Smooth muscle cell of bladder (primary cell): ENCODE results near the gene LLGL1. TPM values are rescaled to one million over a fixed set of nuclear protein-coding genes. Genes with fewer than 3 reads are reported as not detected.

Experiments
- total RNA-seq: library from RNA; depleted of rRNA; stranded (reverse); fragments of >200 nt; gene quantifications from 2 replicates; pipeline ENCODE4 v1.2.3, GENCODE V29; 2014

The LLGL1 gene
- 27.4 and 33.5 TPM in 2 replicates for total RNA-seq

GRCh38 chr17:18225121-18225641 is at the start of gene LLGL1:
Gene LLGL1, plus strand, starts transcription at chr17:18225635. Its CDS starts 48 bp downstream, at chr17:18225683.

DNA sequence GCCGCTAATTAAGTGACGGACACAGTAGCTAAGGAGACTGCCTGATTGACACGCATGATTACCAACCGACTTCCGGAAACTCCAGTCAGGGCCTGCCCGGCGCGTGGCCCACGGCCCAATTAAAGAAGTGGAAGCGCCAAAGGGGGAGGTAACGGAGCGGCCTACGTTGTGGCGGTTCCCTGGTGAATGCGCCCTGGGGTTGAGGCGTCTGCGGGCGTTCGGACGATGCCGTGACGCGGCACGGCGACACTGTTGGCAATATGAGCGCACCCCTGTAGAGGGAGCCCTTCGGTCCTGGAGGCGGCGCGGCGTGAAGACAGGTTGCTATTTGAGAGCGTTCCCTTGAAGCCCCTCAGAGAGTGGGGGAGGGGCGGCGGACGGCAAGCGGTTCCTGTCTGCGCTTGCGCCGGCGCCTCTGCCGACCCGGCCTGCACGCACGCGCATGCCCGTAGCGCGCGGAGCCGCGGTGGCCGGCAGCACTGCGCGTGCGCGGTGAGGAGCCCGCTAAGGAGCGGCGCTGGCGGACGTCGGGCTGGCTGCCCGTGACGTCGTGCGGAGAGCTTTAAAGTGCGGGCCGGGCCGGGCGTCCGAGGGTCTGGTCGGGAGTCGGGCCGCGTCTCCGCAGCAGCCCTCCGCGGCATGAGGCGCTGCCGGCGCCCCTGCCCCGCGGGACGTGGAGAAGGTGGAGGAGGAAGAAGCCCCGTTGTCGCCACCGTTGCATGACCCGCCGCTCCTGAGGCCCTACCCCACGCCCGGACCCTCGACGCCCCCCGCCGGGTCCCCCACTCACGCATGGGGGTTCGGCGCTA is 41.9 kb upstream of the LLGL1 start, which contains the start of gene ALKBH5:
Gene ALKBH5 (plus strand): TSS at position 495 of the 809 bp plus-strand sequence. CDS start 416 bp downstream, outside the sequence.

GRCh38 chr17:18258356-18259038 is 33.1 kb downstream of the LLGL1 start, which contains the start of gene FLII:
Gene FLII, minus strand, starts transcription at chr17:18258738. Its CDS starts 48 bp downstream, at chr17:18258690.

GRCh38 chr17:18260332-18261145 is 35.1 kb downstream of the LLGL1 start, which contains the start of gene MIEF2:
Gene MIEF2, plus strand, starts transcription at chr17:18260662. Its CDS starts 2,059 bp downstream, at chr17:18262721.

Other genes starting within 250 kb of the LLGL1 start
- 15.5 and 19.3 TPM in 2 replicates for gene ATPAF2, start 186.5 kb upstream of the LLGL1 start, total RNA-seq
- 5.3 and 8.3 TPM in 2 replicates for gene GID4, start 186.2 kb upstream of the LLGL1 start, total RNA-seq
- gene DRG2, start 137.7 kb upstream of the LLGL1 start, total RNA-seq = 30.0 and 31.2 TPM in 2 replicates
- gene MYO15A, start 116.9 kb upstream of the LLGL1 start, total RNA-seq = 0.55 and 0.85 TPM in 2 replicates
- 95.1 and 153 TPM in 2 replicates for gene ALKBH5, start 41.8 kb upstream of the LLGL1 start, total RNA-seq
- 316 and 351 TPM in 2 replicates for gene FLII, start 33.1 kb downstream of the LLGL1 start, total RNA-seq
- gene MIEF2, start 35.0 kb downstream of the LLGL1 start, total RNA-seq = 9.1 and 10.6 TPM in 2 replicates
- 10.4 and 12.9 TPM in 2 replicates for gene TOP3A, start 89.4 kb downstream of the LLGL1 start, total RNA-seq
- gene SMCR8, start 89.7 kb downstream of the LLGL1 start, total RNA-seq = 11.0 and 18.2 TPM in 2 replicates
- 4.0 and 6.6 TPM in 2 replicates for gene SHMT1, start 137.9 kb downstream of the LLGL1 start, total RNA-seq
- gene EVPLL, start 152.1 kb downstream of the LLGL1 start, total RNA-seq = not detected in 2 replicates